Activated CD8-positive, alpha-beta memory T cell treated with anti-CD3 and anti-CD28 coated beads, Interleukin-2, amount 50 U/mL, for 1 hour (primary cell): Measurements from ENCODE around the gene BRME1.
"Not testable (repeated sequence)": the region's sequence is repeated elsewhere in the genome, so short reads cannot be mapped to it uniquely, and the experiment has no call there.

Source experiments
- DNase-seq: peaks from one replicate; pipeline ENCODE4 v3.0.0-alpha.2; 2020; ENCODE audit errors: extremely low read depth

Gene BRME1

GRCh38 chr19:13865571-13866462, 40.1 kb downstream of the BRME1 start:
- no peak for DNase-seq

DNA sequence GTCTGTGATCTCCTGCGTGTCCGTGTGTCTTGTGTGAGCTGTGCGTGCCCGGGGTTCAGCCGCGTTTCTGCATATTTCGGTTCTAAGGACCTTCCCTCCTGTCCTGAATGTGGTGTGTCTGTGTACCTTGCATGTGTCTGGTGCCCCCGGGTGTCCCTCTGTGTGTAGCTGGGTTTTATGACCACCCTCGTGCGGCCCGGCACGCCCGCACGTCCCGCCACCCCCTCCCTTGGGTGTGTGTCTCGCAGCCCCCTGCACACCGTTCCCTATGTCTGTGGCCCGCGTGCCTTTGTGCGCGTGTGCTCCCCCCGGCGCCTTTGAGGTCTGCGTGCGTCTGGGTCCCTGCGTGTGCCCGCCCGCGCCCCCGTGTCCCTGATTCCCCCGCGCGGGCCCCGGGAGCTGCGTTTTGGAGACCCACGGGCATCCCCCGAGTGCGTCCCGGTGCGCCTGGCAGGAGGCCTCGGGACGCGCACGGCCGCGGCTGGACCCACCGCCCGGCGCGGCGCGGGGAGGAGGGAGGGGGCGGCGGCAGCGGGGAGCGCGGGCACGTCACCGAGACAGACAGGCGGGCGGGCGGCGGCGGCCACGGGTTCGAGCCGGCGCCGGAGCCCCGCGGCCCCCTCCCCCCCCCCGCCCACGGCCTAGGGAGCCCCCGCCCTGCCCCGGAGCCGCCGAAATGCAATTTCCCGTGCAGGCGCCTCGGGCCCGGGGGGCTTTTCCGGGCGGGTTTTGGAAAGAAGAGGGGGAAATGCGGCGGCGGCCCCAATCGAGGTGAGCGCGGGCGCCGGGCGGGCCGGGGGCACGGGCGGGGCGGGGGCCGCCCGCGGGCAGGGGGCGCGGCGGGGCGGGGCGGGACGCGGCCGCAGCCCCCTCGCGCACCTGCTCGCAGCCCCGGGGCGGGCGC, 41.0 kb downstream of the BRME1 start:
- no peak for DNase-seq

- no peak for DNase-seq
These were observed 41.8 kb downstream of the BRME1 start for GRCh38 chr19:13864046-13864666.

DNA sequence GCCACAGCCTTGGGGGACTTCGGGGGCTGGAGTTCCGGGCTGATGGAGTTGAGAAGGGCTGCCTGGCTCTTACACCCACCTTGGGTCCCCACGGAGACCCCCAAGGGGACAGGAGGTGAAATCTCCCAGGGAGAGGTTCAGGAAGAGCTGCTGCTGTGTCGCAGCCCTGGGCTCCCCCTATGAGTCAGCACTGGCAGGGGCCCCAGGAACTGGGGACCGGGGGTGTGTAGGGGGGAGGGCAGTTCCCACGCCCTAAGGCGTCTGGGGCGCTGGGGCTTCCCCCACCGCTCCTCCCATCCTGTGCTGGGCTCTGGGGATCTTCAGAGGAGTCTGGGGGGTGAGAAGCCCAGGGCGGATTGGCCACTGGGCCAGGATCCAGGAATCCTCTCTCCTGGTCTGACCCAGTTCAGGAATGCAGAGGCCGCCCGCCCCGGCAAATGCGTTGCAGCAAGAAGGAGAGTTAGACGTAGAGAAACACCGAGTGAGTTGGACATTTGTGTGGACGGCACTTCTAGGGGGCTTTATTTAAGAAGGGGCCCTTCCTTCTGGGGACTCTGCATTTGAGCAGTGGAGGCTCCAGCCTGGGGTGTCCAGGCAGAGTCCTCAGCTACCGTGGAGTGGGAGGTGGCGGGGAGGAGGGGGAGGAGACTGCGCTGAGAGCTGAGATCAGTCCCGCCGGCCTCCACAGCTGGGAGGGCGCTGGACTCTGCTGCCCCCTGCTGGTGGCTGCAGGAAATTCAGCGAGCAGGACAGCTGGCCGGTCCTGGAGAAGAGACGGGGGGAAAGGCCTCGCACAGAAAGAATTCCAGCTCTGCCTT, 44.0 kb downstream of the BRME1 start:
- peak; percentile 75 for DNase-seq

GRCh38 chr19:13861392-13861713, 44.6 kb downstream of the BRME1 start:
- DNase-seq, result no peak

- DNase-seq, result no peak
These were observed 45.1 kb downstream of the BRME1 start for GRCh38 chr19:13860679-13861391.

GRCh38 chr19:13859361-13859880, 46.5 kb downstream of the BRME1 start:
- DNase-seq, result no peak

DNA sequence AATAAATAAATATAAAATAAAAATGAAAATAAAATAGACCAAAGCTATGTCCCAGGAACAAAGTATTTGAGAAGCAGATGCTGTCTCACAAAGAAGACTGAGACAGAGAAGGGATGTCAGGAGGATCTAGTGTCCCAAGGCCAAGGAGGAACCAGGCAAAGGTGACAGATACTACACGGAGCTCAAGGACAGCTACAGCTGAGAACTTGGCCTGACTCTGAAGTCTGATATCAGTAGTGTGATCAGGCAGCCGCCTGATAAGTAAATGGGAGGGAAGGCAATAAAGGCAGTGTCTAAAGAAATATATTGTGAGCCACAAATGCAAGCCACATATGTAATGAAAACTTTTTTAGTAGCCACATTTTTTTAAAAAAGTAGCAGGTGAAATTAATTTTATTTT, 49.4 kb downstream of the BRME1 start:
- DNase-seq, result no peak

DNA sequence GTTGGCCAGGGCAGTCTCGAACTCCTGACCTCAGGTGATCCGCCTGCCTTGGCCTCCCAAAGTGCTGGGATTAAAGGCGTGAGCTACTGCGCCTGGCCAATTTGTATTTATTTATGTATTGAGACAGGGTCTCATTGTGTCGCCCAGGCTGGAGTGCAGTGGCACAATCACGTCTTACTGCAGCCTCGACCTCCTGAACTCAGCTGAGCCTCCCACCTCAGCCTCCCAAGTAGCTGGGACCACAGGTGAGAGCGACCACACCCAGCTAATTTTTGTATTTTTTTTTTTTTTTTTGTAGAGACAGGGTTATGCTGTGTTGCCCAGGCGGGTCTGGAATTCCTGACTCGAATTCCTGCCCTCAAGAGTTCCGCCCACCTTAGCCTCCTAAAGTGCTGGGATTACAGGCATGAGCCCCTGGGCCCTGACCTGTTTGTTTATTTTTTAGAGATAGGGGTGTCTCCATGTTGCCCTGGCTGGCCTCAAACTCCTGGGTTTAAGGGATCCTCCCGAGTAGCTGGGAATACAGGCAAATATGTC, 53.7 kb downstream of the BRME1 start:
- DNase-seq, result not testable (repeated sequence)

- not testable (repeated sequence) for DNase-seq
These were observed 54.2 kb downstream of the BRME1 start for GRCh38 chr19:13851734-13852114.

GRCh38 chr19:13850910-13851733, 54.8 kb downstream of the BRME1 start:
- DNase-seq, result no peak

DNA sequence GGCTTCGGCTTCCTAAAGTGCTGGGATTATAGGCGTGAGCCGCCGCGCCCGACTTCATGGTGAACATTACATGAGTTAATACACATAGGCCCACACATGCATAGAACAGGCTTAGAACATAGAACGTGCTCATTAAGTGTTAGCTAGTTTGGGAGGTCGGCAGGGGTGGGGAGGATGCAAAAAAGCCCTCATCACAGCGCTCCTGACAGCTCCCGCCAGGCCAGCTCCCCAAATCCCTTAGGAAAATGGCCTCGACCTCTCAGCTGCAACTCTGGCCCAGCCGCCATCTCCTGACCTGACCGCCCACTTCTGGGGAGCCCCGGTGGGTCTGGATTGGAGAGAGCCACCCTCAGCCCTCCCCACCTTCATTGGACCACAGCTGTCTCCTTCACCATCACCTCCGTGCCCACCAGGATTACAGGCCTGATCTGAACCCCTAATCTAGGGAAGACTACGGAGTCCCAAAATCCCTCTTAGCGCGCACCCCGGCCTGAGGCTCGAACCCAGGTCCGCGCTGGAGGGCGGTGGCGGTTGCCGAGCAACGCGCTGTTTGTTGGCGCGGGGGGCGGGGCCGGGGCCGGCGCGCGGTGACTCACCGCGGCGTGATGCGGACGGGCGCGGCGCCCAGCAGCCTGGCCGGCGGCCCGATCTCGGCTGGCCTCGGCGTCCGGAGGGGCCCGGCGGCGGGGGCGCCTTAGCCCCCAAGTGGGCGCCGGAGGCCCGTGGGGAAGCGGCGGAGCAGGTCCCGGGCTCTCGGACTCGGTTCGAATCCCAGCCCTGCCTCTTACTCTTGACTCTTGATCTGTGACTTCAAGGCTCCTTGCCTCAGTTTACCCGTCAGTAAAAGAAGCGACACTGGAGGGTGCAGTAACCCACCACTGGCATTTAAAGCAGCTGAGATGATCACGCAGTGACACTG, 55.7 kb downstream of the BRME1 start:
- DNase-seq, result no peak

DNA sequence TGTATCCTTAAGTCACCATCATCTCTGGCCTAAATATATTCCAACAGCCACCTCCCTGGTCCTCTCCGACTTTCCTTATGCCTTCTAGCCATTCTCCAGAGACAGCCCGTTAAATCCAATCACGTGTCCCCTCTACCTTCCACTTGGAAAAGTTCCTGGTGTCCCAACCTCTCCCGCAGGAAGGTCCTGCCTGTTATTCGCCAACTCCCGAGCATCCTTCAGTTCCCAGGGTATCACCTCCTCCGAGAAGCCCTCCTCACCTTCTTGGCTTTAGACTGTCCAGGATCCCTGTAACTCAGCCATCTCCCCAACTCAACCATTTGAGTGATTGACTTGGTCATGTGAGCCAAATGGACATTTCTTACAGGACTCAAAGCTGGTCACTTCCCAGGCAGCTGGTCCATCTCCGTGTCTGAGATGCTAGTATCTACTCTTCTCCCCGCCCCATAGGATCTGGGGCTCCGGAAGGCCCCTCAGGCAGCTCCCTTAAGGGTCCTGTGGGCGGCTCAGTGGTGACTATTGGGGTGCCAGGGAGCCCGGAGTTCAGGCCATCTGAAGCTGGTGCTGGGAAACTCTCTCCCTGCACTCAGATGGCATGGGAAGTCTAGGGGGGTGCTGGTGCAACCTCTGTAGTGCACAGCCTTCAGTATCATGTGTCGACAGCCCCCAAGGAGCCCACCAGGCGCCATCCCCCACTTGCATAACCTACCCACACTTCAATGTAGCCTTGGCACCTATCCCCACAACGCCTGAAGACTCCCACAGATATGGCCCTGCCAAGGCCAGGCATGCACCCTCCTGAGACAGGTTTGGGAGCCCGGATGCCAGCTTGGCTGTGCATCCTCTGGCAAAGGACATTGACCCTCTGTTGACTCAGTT, 56.9 kb downstream of the BRME1 start:
- DNase-seq, result no peak

DNA sequence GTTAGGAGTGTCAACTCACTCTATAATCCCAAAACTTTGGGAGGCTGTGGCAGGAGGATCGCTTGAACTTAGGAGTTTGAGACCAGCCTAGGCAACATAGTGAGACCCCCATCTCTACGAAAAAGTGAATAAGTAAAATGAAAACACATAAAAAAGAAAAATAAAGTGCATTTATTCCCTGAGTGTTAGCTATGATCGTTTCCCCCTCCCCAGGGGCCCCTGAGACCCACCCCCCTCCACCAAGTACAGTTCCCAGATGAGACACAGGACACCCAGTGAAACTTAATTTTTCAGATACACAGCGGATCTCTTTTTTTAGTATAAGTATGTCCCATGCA, 57.6 kb downstream of the BRME1 start:
- no peak for DNase-seq

DNA sequence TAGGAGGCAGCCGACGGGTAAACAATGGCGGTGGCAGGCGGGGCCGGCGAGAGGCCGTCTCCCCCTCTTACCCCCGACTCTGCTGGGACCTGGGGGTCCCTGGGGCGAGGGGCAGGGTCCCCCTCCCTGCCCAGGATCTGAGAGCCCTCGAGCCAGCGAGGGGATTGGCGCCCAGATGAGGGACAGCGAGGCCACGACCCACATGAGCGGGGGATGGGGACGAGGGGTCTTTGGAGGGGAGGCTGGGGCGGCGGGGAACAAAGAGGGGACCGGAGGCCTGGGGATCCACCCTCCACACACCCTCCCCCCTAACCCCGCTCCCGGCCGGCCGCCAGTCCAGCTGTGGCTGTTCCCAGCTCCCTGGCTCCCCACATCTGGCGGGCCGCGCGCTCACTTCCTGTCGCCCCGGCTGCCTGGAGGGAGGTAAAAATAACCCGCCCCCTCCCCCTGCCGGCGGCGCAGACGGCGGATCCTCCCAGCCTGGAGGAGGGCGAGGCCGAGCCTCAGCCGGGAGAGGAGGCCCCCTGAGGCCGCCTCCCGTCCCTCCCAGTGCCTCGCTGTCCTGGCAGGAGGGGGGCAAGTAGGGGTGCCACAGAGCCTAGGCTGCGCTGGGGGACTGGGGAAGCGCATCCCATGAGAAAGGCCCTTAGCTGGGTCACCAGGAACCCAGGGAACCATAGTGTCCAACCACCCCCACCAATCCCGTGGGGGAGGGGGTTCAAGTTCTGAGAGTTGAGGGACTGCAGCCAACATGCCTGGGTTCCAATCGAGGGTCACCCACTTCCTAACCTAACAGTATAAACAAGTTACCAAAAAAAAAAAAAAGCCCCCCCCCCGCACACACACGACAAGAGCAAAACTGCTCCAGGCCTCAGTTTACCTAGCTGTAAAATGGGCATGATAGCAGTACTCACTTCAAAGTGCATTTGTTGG, 58.2 kb downstream of the BRME1 start:
- DNase-seq, result no peak
